Thymus (tissue), 11 donors: Measurements from ENCODE around the gene NR2E3. TPM values are rescaled to one million over a fixed set of nuclear protein-coding genes. Genes with fewer than 3 reads are reported as not detected.

Source experiments
- DNase-seq, 9 donors: peaks; one replicate each; pipeline ENCODE4 v3.0.0-alpha.2; 2013; ENCODE audit warnings: low spot score in 9 of 9, low read depth in 6 of 9, missing footprints in 1 of 9
- H3K27ac ChIP-seq, 2 donors: one replicate each; pipeline ENCODE4 v1.5.1; 2013; ENCODE audit warnings: control low read depth in 1 of 2, low read depth in 1 of 2, low read length in 1 of 2, mild to moderate bottlenecking in 1 of 2, moderate library complexity in 1 of 2
- H3K27me3 ChIP-seq, 2 donors: one replicate each; pipeline ENCODE4 v1.5.1; 2013; ENCODE audit warnings: low read length in 1 of 2; ENCODE audit not compliant: control insufficient read depth in 2 of 2, insufficient read depth in 1 of 2
- H3K36me3 ChIP-seq, 2 donors: one replicate each; pipeline ENCODE4 v1.5.1; 2013; ENCODE audit warnings: low read length in 1 of 2, mild to moderate bottlenecking in 1 of 2, moderate library complexity in 1 of 2; ENCODE audit not compliant: control insufficient read depth in 2 of 2, insufficient read depth in 2 of 2
- H3K4me1 ChIP-seq, 2 donors: one replicate each; pipeline ENCODE4 v1.5.1; 2013; ENCODE audit warnings: low read length in 2 of 2; ENCODE audit not compliant: control insufficient read depth in 2 of 2, insufficient read depth in 2 of 2
- H3K4me3 ChIP-seq, 2 donors: one replicate each; pipeline ENCODE4 v1.5.1; 2013; ENCODE audit warnings: low read length in 2 of 2, control low read depth in 1 of 2, mild to moderate bottlenecking in 1 of 2
- H3K9me3 ChIP-seq, 2 donors: one replicate each; pipeline ENCODE4 v1.5.1; 2013; ENCODE audit warnings: low read length in 1 of 2, mild to moderate bottlenecking in 1 of 2; ENCODE audit not compliant: control insufficient read depth in 2 of 2, insufficient read depth in 1 of 2
- WGBS: extraction: QIAGEN DNeasy Blood & Tissue Kit; methylation state at CpG from one replicate; pipeline ENCODE4 v1.1.7; 2013; 5-methylcytosine and 5-hydroxymethylcytosine counted together
- polyA plus RNA-seq: library from polyadenylated mRNA; stranded (reverse); fragments of 200-250 nt; gene quantifications from one replicate; pipeline ENCODE4 v1.2.3, GENCODE V29; 2013
- total RNA-seq: library from RNA; stranded (reverse); fragments of 120-200 nt; gene quantifications from one replicate; pipeline ENCODE4 v1.2.4, GENCODE V29; 2013
- donor health status: healthy.

The NR2E3 gene
- total and polyA plus RNA-seq, 2 donors, result 0.05 TPM

GRCh38 chr15:71811036-71811736, 832 bp downstream of the NR2E3 start:
- Histone ChIP-seq H3K27ac (no peak overlapping the region), H3K27me3 (no peaks in the 10 kb centered on the region), H3K9me3 (no peaks in the 10 kb centered on the region), H3K36me3 (no peaks in the 10 kb centered on the region), H3K4me1 (no peaks in the 10 kb centered on the region), H3K4me3 (no peak overlapping the region)
- 95% methylated on average over 27 of the region's 27 CpGs for WGBS
- DNase-seq, result no peak

- H3K9me3 ChIP-seq, result no peaks in the 10 kb centered on the region
- H3K27ac ChIP-seq, result no peak overlapping the region
- H3K4me1 ChIP-seq, result no peaks in the 10 kb centered on the region
- WGBS, result 96% methylated on average over 38 of the region's 38 CpGs
- H3K27me3 ChIP-seq, result no peaks in the 10 kb centered on the region
- H3K36me3 ChIP-seq, result no peaks in the 10 kb centered on the region
- H3K4me3 ChIP-seq, result no peak overlapping the region
- no peak for DNase-seq
Observed at GRCh38 chr15:71811752-71812735, 1.7 kb downstream of the NR2E3 start.

- no peaks in the 10 kb centered on the region for H3K27me3 ChIP-seq
- H3K9me3 ChIP-seq, result no peaks in the 10 kb centered on the region
- DNase-seq, result no peak
- H3K4me3 ChIP-seq, result no peak overlapping the region
- H3K27ac ChIP-seq, result no peak overlapping the region
- no peaks in the 10 kb centered on the region for H3K36me3 ChIP-seq
- 95% methylated on average over 16 of the region's 16 CpGs for WGBS
- H3K4me1 ChIP-seq, result no peaks in the 10 kb centered on the region
Observed at GRCh38 chr15:71812966-71813722, 2.8 kb downstream of the NR2E3 start.

- no peaks in the 10 kb centered on the region for H3K36me3 ChIP-seq
- H3K4me1 ChIP-seq, result no peaks in the 10 kb centered on the region
- no peaks in the 10 kb centered on the region for H3K27me3 ChIP-seq
- H3K4me3 ChIP-seq, result no peak overlapping the region
- no peak for DNase-seq
- WGBS, result 93% methylated on average over 9 of the region's 9 CpGs
- no peaks in the 10 kb centered on the region for H3K9me3 ChIP-seq
- no peak overlapping the region for H3K27ac ChIP-seq
Observed at GRCh38 chr15:71813723-71814470, 3.5 kb downstream of the NR2E3 start.

GRCh38 chr15:71815301-71815700, 4.9 kb downstream of the NR2E3 start:
- no peaks in the 10 kb centered on the region for H3K27me3 ChIP-seq
- no peaks in the 10 kb centered on the region for H3K36me3 ChIP-seq
- no peaks in the 10 kb centered on the region for H3K9me3 ChIP-seq
- H3K4me3 ChIP-seq, result no peak overlapping the region
- WGBS, result 98% methylated on average over 3 of the region's 3 CpGs
- DNase-seq, result no peak
- H3K27ac ChIP-seq, result no peak overlapping the region
- H3K4me1 ChIP-seq, result no peaks in the 10 kb centered on the region

GRCh38 chr15:71817351-71817750, 7.0 kb downstream of the NR2E3 start:
- no peaks in the 10 kb centered on the region for H3K27me3 ChIP-seq
- H3K4me3 ChIP-seq, result no peak overlapping the region
- 97% methylated on average over 13 of the region's 13 CpGs for WGBS
- no peaks in the 10 kb centered on the region for H3K36me3 ChIP-seq
- H3K27ac ChIP-seq, result no peak overlapping the region
- no peaks in the 10 kb centered on the region for H3K4me1 ChIP-seq
- DNase-seq, result no peak
- H3K9me3 ChIP-seq, result no peaks in the 10 kb centered on the region

GRCh38 chr15:71820127-71820526, 9.8 kb downstream of the NR2E3 start:
- Histone ChIP-seq H3K9me3 (no peaks in the 10 kb centered on the region), H3K4me3 (no peak overlapping the region), H3K36me3 (no peaks in the 10 kb centered on the region), H3K27ac (no peak overlapping the region), H3K4me1 (no peaks in the 10 kb centered on the region), H3K27me3 (no peaks in the 10 kb centered on the region)
- no peak for DNase-seq
- 91% methylated on average over 1 of the region's 1 CpG for WGBS

- Histone ChIP-seq H3K4me1 (no peaks in the 10 kb centered on the region), H3K27ac (no peak overlapping the region), H3K4me3 (no peak overlapping the region), H3K36me3 (peaks cover 5 to 6% of the 10 kb centered on the region in 2 donors), H3K27me3 (no peaks in the 10 kb centered on the region), H3K9me3 (no peaks in the 10 kb centered on the region)
- 95% methylated on average over 5 of the region's 5 CpGs for WGBS
- DNase-seq, result no peak
Observed at GRCh38 chr15:71821547-71822129, 11.3 kb downstream of the NR2E3 start.
